Fibroblast of the conjunctiva (primary cell): ENCODE data around the gene TYROBP.
"Not testable (repeated sequence)": the region's sequence is repeated elsewhere in the genome, so short reads cannot be mapped to it uniquely, and the experiment has no call there.

Experiments
- DNase-seq: peaks from one replicate; pipeline ENCODE4 v3.0.0-alpha.2; 2010; ENCODE audit warnings: low read depth

Gene TYROBP

DNA sequence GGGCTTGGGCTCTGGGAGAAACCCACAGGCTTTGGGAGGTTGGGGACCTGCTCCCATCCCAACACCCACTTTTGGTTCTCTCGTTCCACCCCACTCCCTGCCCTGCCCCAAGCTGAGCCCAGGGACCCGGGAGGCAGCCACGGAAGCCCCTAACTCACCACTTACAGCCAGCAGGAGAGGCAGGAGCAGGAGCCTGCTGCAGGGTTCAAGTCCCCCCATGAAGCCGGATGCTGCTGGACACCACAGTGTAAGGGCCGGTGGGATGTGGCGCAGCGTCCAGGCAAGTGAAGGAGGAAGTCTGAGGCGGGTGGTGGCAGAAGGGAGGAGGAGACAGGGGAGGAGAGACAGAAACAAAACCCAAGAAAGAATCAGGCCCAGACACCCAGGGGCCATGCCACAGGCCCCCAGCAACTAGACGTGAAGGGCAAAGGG lies at the start of gene TYROBP:
Gene TYROBP, minus strand, starts transcription at position 286 of the 432 bp plus-strand sequence. Its CDS starts 67 bp downstream, at position 219.
- no peak for DNase-seq

DNA sequence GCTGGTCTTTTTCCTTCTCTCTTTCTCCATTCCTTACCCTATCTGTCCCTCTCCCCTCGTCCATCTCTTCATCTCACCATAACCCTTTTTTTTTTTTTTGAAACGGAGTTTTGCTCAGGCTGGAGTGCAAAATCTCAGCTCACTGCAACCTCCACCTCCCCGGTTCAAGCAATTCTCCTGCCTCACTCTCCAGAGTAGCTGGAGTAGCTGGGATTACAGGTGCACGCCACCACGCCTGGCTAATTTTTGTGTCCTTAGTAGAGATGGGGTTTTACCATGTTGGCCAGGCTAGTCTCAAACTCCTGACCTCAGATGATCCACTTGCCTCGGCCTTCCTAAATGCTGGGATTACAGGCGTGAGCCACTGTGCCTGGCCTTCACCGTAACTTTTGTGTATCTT lies 49.3 kb upstream of the TYROBP start:
- DNase-seq = not testable (repeated sequence)

DNA sequence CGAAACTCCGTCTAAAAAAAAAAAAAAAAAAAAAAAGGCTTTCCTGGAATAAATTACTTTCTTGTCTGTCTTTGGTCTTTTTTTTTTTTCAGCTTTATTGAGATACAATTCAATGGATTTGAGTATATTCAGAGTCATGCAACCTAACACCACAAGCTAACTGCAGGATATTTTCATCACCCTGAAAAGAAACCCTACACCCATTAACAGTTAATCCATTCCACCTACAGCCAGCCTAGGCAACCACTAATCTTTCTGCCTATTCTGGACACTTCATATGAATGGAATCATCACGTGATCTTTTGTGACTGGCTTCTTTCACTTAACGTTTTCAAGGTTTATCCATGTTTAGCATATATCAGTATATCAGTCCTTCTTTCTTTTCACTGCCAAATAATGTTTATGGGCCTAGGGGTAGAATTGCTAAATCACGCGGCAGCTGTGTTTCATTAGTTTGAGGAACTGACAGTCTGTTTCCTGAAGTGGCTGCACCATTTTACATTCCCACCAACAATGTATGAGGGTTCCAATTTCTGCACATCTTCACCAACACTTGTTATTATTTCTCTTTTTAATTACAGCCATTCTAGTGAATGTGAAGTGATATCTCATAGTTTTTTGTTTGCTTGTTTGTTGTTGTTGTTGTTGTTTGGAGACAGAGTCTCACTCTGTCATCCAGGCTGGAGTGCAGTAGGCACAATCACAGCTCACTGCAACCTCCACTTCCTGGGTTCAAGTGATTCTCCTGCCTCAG lies 48.0 kb upstream of the TYROBP start:
- no peak for DNase-seq

DNA sequence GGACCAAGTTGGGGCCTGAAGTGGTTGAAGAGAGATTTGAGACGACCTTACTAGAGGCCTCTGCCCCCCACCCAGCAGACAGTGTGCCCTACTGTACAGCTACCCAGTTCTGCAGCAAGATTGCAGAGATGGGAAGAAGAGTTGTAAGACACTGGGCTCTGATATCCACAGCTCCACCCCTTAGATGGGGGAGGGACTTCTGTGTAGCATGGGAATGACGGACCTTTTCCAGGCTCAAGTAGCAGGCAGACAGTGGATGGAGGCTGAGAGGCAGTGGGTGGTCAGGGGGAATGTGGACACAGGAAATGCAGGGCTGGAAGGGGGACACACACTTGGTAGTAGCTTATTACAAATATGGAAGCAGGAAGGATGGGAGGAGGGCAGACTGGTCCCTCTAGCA lies 41.0 kb upstream of the TYROBP start:
- no peak for DNase-seq

DNA sequence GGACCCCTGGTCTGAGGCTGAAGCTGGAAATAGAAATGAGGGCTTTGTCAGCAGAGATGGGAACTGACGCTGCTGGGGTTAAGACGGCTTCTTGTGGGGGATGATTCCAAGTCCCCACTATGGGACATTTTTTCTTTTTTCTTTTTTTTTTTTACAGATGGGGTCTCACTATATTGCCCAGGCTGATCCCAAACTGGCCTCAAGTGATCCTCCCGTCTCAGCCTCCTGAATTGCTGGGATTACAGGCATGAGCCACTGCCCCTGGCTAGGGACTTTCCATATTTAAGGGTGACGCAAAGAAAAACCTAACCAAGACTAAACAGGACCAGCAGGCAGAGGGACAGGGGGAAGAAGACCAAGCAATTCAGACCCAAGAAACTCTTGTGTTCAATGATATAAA lies 38.1 kb upstream of the TYROBP start:
- DNase-seq = no peak

DNA sequence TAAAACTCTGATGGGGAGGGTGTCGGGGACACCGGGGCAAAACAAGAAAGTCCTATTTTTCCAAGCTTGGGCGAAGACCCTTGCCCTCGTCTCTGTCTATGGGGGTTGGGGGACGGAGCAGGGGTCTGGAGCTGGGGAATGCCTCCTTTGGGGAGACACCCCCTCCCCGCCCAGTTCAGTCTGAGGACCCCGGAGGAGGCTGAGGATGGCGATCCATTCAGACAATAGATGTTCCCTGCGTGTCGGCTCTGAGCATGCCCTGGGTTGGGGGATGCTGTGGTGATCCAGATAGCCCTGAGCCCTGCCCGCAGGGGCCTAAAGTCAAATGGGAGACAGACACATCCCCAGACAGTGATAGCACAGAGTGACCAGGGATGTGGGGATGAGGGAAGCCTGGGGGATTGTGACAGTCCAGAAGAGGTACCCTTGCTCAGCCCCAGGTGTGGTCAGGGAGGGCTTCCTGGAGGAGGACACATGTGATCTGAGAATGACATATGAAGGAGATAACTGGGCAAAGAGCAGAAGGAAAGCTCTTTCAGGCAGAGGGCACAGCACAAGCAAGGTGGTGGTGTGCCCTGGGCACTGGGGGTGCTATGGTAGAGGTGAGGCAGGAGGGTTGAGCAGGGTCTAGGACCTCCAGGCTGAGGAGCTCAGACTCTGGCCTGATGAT lies 37.2 kb upstream of the TYROBP start:
- DNase-seq = no peak

DNA sequence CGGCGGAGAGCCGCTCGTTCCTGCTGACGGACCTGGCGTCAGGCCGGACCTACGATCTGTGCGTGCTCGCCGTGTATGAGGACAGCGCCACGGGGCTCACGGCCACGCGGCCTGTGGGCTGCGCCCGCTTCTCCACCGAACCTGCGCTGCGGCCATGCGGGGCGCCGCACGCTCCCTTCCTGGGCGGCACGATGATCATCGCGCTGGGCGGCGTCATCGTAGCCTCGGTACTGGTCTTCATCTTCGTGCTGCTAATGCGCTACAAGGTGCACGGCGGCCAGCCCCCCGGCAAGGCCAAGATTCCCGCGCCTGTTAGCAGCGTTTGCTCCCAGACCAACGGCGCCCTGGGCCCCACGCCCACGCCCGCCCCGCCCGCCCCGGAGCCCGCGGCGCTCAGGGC lies 36.5 kb upstream of the TYROBP start:
- DNase-seq = no peak

DNA sequence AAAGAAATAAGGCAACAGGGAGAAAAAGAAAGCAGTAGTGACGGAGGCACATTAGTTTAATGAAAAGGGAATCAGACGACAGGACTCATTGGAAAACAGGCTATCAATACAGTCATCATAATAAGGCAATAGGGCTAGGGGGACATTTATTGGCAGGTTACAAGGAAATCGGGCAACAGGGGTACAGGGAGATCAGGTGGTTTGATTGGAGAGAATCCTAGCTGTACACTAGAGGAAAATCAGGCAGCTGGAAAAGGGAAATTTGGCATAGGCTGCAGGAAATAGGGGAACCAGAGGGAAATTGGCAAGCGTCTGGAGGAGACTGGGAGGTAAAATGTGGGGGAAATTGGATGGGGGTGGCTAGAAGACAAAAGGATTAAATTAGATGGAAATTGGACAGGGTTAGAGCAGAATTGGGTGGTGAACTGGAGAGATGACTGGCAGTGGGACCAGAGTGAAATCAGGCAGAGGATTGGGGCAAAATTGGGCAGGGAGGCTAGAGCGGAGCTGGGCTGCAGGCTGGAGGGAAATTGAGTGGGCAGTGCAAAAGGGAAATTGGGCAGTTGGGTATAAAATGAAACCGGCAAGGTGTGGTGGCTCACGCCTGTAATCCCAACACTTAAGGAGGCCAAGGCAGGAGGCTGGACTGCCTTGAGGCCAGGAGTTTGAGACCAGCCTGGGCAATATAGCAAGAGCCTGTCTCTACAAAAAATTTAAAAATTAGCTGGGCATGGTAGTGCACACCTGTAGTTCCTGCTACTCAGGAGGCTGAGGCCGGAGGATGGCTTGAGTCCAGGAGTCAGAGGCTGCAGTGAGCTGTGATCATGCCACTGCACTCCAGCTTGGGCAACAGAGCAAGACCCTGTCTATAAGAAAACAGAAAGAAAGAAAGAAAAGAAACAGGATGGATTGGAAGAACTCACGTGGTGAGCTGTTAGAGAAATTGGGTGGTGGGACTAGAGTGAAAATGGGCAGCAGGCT lies 35.5 kb upstream of the TYROBP start:
- DNase-seq = no peak

DNA sequence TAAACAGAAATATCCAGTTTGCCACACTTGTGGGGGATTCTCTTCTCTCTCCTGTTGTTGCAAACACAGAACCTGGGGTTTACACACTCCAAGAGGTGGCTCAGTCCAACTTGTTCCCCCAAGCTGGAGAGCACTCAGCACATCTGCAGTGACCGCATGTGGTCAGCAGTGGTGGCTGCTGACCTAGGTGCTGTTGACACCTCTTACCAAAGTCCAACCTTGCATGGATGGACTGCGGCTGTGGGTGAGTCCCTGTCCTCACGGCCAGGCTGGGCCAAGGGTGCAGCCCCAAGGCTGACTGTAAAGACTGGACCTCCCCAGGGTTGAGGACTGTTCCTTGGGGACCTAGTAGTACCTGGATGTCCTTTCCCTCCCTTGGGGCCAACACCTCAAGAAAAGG lies 34.1 kb upstream of the TYROBP start:
- DNase-seq = no peak

DNA sequence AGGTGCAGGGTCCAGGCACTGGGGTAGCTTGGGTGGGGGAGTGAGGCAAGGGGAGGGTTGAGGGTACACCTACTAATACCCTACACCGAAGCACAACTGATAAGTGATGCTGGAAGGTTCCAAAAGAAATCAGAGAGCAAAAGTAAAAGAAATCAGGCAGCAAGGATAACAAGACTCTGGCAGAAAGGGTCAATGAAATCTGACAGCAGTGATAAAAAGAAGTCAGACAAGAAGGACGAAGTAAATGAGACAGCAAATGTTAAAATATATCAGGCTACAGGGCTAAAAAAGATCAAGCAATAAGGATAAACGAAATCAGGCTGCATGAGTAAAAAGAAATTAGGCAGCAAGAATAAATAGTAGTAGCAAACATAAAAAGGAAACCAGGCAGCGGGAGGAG lies 32.7 kb upstream of the TYROBP start:
- no peak for DNase-seq

DNA sequence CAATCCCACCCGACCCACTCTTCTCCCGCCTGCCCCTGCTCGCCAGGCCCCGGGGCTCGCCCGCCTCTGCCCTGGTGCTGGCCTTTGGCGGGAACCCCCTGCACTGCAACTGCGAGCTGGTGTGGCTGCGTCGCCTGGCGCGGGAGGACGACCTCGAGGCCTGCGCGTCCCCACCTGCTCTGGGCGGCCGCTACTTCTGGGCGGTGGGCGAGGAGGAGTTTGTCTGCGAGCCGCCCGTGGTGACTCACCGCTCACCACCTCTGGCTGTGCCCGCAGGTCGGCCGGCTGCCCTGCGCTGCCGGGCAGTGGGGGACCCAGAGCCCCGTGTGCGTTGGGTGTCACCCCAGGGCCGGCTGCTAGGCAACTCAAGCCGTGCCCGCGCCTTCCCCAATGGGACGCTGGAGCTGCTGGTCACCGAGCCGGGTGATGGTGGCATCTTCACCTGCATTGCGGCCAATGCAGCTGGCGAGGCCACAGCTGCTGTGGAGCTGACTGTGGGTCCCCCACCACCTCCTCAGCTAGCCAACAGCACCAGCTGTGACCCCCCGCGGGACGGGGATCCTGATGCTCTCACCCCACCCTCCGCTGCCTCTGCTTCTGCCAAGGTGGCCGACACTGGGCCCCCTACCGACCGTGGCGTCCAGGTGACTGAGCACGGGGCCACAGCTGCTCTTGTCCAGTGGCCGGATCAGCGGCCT lies 32.1 kb upstream of the TYROBP start:
- no peak for DNase-seq

DNA sequence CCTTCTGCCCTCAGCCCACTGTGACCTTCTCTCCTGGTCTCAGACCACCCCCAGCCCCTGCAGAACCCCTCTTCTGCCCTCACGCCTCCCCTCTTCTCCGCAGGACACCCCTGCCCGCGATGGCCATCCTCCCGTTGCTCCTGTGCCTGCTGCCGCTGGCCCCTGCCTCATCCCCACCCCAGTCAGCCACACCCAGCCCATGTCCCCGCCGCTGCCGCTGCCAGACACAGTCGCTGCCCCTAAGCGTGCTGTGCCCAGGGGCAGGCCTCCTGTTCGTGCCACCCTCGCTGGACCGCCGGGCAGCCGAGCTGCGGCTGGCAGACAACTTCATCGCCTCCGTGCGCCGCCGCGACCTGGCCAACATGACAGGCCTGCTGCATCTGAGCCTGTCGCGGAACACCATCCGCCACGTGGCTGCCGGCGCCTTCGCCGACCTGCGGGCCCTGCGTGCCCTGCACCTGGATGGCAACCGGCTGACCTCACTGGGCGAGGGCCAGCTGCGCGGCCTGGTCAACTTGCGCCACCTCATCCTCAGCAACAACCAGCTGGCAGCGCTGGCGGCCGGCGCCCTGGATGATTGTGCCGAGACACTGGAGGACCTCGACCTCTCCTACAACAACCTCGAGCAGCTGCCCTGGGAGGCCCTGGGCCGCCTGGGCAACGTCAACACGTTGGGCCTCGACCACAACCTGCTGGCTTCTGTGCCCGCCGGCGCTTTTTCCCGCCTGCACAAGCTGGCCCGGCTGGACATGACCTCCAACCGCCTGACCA lies 31.4 kb upstream of the TYROBP start:
- no peak for DNase-seq

DNA sequence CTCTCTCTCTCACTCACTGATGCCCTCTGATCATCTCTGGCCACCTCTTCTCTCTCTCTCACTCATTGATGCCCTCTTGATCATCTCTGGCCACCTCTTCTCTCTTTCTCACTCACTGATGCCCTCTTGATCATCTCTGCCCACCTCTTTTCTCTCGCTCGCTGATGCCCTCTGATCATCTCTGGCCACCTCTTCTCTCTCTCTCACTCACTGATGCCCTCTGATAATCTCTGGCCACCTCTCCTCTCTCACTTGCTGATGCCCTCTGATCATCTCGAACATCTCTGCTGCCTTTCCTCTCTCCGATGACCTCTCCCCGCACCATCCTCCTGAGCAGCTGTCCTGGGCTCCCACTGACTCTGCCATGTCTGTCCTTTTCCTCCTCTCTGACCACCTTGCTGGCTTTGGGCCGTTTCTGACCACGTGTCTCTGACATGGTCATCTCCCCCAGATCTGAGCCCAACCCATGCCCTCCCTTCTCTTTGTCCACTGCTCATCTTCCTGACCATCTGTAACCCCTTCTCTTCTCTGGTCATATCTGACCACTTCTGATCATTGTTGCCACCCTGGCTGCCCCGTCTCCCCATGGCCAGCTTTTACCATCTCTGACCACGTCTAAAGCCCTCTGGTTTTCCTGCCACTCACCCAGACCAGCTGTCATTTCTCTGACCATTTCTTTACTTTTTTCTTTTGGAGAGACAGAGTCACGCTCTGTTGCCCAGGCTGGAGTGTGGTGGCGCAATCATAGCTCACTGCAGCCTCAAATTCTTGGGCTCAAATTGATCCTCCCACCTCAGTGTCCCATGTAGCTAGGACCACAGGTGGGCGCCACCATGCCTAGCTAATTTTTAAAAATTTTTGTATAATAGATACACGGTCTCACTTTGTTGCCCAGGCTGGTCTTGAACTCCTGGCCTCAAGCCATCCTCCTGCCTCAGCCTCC lies 30.5 kb upstream of the TYROBP start:
- DNase-seq = no peak

DNA sequence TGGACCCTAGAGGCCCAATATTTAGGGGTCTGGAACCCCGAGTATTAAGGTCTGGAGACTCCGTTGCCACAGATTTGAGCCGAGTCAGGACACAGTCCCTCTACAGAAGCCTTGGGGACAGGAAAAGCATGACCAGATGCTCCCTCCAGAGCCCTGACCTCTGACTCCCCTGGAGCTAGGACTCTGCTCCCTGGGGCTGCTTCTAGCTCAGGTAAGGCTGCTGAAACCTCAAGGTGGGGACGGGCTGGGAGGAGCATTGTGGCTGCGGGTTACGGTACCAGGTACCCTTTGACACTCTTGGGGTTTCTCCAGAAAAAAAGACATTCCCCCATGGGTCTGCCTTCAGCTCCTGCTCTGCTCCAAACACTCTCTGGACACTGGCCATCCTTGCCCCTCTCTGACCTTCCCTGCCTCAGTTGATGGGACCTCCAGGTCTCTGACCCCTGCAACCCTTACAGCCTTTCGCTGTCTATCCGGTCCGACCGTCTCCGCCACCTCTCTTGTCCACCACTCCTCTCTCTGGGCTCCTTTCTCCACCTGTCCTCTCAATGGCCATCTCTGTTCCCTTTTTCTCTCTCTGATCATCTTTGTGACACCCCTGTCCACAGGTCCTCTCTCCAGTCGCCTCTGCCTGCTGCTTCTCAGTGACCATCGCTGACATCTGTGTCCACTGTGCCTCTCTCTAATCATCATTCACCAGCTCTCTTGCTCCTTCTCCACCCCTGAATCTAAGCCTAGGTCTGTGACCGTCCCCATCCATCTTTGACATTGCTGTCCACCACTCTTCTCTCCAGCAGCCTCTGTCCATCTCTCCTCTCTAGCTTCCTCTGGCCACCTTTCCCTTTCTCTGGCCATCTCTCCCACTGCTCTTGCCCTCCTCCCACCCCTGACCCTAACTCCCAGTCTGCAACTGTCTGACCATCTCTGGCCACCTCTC lies 29.5 kb upstream of the TYROBP start:
- no peak for DNase-seq

DNA sequence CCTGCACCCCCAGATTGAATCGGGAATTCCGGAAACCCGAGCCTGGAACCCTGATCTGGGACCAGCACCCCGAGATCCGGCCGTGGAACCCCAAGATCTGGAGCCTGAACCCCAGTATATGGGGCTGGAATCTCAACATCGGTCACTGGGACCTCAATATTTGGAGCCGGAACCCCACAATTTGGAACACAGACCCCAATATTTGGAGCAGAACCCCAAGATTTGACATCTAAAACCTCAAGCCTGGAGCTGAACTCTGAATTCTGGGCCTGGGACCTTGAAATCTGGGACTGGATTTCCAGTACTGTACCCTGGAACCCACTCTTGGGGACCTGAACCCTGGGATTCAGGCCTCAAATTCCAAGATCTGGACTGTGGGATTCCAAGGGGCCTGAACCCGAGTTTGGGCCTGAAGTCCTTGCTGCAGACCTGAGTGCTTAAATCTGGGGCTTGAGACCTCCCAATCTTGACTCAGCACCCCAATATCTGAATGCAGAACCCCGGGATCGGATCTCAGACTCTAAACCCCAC lies 28.7 kb upstream of the TYROBP start:
- DNase-seq = no peak

DNA sequence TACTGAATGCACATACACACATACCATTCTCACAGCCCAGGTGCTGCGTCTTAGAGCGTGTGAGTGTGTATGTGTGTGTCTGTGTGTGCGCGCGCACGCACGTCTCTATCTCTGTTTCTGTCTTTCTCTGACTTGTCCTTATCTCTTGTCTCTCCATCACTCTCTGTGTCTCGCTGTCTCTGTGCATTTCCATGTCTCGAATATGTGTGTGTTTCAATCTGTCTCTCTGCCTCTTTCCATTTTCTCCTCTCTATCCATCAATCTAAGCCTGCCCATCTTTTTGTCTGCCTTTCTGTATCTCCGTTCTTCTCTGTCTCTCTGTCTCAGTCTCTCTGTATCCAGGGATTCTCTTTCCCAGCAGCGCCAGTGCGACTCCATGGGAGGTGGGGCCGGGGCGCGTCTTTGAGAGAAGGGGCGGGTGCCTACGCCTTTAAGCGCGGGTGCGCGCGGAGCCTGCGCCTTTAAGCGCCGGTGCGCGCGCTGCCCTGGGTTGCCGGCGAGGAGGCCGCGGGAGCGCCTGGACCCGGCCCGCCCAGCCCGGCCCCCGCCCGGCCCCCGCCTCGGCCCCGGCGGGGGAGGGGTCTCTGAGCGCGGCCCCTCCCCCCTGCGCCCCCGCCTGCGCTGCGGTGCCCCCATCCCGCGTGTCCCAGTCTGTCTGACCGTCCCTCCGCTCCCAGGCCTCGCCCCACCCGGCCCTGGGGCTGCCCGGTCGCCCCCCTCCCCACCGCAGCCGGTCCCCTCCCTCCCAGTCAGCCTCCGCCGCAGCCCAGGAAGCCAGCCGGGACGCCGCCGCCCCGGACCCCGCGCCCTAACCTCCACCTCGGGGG lies 28.0 kb upstream of the TYROBP start, which contains the start of gene LRFN3:
Gene LRFN3, plus strand, starts transcription at position 464 of the 827 bp plus-strand sequence. CDS start 3,052 bp downstream, outside the sequence.
- no peak for DNase-seq

DNA sequence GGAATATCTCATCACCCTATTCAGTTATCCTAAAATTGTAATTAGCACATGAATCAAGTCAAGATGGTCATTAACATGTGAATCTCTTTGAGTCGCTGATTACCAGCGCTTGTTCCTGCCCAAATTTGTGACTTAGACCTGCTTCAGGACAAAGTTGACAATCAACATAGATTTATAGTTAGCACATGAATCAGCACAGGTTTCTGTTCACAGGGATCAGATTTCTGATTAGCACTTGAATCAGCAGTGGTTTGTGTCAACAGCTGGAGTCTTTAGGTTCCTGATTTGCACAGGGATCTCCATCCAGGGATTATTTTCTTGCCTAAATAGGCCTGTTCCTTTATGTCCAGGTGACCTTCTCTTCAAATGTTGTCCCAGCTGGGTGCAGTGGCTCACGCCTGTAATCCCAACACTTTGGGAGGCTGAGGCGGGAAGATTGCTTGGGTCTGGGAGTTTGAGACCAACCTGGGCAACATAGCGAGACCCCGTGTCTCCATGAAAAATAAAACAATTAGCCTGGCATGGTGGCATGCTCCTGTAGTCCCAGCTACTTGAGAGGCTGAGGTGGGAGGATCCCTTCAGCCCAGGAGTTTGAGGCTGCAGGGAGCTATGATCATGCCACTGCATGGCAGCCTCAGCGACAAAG lies 24.3 kb upstream of the TYROBP start:
- DNase-seq = no peak
